ENCODE results near the gene SMC2. TPM values are rescaled to one million over a fixed set of nuclear protein-coding genes. Genes with fewer than 3 reads are reported as not detected.

SMC2 gene
- total and polyA plus RNA-seq, 10 of the 15 experiments (the other 5 are each of a cell fraction or from before 2014, with no cell fraction given), result 22.9 to 116 (median 50.0) TPM

GRCh38 chr9:104121022-104121421 lies 26.9 kb downstream of the SMC2 start:
- no peak for DNase-seq (ENCODE audit: low read depth, low spot score)
- H3K36me3 ChIP-seq (ENCODE audit: control insufficient read depth in 2 of 2, insufficient read depth in 2 of 2, low read length in 1 of 2), result peaks cover 2 to 9% of the 10 kb centered on the region in 2 experiments; a peak in 2 of 4 replicates
- H3K4me1 ChIP-seq (ENCODE audit: control insufficient read depth, insufficient read depth, low read length), result no peaks in the 10 kb centered on the region
- no peak overlapping the region for H3K4me3 ChIP-seq
- FAIRE-seq, result no peak
- ATAC-seq, result no peak
- TF ChIP-seq NR2C2 (IDR thresholded peaks at IDR 0.05; ENCODE audit: borderline replicate concordance, control insufficient read depth, insufficient read length, low read depth), result no peak
- TF ChIP-seq POLR2A (IDR thresholded peaks at IDR 0.05; ENCODE audit: low read depth, low read length), result no peak
- TF ChIP-seq POLR2AphosphoS2 (IDR thresholded peaks at IDR 0.05; ENCODE audit: low read depth, low read length), result no peak
- no peak for TF ChIP-seq NFYB (IDR thresholded peaks at IDR 0.05; ENCODE audit: insufficient read depth, low read depth, low read length)
- no peak for TF ChIP-seq ZNF24 (IDR thresholded peaks at IDR 0.05)
- no peak for TF ChIP-seq RAD21 (IDR thresholded peaks at IDR 0.05; ENCODE audit: insufficient read depth, low read depth, low read length)
- TF ChIP-seq MXI1 (IDR thresholded peaks at IDR 0.05; ENCODE audit: low read depth, low read length), result no peak
- no peak for TF ChIP-seq GATAD2B (conservative IDR thresholded peaks at IDR 0.05; ENCODE audit: low read depth)
- TF ChIP-seq, protein P1, sequence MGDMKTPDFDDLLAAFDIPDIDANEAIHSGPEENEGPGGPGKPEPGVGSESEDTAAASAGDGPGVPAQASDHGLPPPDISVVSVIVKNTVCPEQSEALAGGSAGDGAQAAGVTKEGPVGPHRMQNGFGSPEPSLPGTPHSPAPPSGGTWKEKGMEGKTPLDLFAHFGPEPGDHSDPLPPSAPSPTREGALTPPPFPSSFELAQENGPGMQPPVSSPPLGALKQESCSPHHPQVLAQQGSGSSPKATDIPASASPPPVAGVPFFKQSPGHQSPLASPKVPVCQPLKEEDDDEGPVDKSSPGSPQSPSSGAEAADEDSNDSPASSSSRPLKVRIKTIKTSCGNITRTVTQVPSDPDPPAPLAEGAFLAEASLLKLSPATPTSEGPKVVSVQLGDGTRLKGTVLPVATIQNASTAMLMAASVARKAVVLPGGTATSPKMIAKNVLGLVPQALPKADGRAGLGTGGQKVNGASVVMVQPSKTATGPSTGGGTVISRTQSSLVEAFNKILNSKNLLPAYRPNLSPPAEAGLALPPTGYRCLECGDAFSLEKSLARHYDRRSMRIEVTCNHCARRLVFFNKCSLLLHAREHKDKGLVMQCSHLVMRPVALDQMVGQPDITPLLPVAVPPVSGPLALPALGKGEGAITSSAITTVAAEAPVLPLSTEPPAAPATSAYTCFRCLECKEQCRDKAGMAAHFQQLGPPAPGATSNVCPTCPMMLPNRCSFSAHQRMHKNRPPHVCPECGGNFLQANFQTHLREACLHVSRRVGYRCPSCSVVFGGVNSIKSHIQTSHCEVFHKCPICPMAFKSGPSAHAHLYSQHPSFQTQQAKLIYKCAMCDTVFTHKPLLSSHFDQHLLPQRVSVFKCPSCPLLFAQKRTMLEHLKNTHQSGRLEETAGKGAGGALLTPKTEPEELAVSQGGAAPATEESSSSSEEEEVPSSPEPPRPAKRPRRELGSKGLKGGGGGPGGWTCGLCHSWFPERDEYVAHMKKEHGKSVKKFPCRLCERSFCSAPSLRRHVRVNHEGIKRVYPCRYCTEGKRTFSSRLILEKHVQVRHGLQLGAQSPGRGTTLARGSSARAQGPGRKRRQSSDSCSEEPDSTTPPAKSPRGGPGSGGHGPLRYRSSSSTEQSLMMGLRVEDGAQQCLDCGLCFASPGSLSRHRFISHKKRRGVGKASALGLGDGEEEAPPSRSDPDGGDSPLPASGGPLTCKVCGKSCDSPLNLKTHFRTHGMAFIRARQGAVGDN (IDR thresholded peaks at IDR 0.05), result no peak
- TF ChIP-seq TCF12 (IDR thresholded peaks at IDR 0.05; ENCODE audit: low read depth, low read length), result no peak
- TF ChIP-seq STAT3 (IDR thresholded peaks at IDR 0.05; ENCODE audit: low read depth, low read length), result no peak
- no peak for TF ChIP-seq NRF1 (conservative IDR thresholded peaks at IDR 0.05; ENCODE audit: low read depth, low read length)
- no peak for TF ChIP-seq SIN3A (IDR thresholded peaks at IDR 0.05; ENCODE audit: low read depth, low read length)
- TF ChIP-seq, protein P2, sequence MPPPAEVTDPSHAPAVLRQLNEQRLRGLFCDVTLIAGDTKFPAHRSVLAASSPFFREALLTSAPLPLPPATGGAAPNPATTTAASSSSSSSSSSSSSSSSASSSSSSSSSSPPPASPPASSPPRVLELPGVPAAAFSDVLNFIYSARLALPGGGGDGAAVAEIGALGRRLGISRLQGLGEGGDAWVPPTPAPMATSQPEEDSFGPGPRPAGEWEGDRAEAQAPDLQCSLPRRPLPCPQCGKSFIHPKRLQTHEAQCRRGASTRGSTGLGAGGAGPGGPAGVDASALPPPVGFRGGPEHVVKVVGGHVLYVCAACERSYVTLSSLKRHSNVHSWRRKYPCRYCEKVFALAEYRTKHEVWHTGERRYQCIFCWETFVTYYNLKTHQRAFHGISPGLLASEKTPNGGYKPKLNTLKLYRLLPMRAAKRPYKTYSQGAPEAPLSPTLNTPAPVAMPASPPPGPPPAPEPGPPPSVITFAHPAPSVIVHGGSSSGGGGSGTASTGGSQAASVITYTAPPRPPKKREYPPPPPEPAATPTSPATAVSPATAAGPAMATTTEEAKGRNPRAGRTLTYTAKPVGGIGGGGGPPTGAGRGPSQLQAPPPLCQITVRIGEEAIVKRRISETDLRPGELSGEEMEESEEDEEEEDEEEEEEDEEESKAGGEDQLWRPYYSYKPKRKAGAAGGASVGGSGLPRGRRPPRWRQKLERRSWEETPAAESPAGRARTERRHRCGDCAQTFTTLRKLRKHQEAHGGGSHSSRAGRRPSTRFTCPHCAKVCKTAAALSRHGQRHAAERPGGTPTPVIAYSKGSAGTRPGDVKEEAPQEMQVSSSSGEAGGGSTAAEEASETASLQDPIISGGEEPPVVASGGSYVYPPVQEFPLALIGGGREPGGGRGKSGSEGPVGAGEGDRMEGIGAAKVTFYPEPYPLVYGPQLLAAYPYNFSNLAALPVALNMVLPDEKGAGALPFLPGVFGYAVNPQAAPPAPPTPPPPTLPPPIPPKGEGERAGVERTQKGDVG (CRISPR knock-in tag; IDR thresholded peaks at IDR 0.05), result no peak
- TF ChIP-seq, protein P3, sequence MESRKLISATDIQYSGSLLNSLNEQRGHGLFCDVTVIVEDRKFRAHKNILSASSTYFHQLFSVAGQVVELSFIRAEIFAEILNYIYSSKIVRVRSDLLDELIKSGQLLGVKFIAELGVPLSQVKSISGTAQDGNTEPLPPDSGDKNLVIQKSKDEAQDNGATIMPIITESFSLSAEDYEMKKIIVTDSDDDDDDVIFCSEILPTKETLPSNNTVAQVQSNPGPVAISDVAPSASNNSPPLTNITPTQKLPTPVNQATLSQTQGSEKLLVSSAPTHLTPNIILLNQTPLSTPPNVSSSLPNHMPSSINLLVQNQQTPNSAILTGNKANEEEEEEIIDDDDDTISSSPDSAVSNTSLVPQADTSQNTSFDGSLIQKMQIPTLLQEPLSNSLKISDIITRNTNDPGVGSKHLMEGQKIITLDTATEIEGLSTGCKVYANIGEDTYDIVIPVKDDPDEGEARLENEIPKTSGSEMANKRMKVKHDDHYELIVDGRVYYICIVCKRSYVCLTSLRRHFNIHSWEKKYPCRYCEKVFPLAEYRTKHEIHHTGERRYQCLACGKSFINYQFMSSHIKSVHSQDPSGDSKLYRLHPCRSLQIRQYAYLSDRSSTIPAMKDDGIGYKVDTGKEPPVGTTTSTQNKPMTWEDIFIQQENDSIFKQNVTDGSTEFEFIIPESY (IDR thresholded peaks at IDR 0.05), result no peak
- no peak for TF ChIP-seq CBX3 (IDR thresholded peaks at IDR 0.05; ENCODE audit: borderline replicate concordance, low read depth)
- no peak for TF ChIP-seq RBBP5 (conservative IDR thresholded peaks at IDR 0.05)
- in situ Hi-C loops (cut with MboI) (no loop called here), intact Hi-C loops (cut with micrococcal nuclease; ENCODE audit: unreplicated experiment) (no loop called here)
- H2AFZ ChIP-seq (ENCODE audit: control insufficient read depth, low read depth, low read length), result no peak overlapping the region
- H3K79me2 ChIP-seq (ENCODE audit: control insufficient read depth, insufficient read depth, low read length), result no peaks in the 10 kb centered on the region
- H3K27ac ChIP-seq (ENCODE audit: control insufficient read depth, insufficient read depth), result no peak overlapping the region
- no peaks in the 10 kb centered on the region for H3K27me3 ChIP-seq (replicated peaks in 1 of 2; ENCODE audit: control insufficient read depth in 2 of 2, insufficient read depth in 2 of 2, low read length in 1 of 2)
- SMC1A ChIA-PET (ENCODE audit: uncharacterized antibody, unreplicated experiment), result interaction anchor here (0.7 to 3.3 kb wide), 3 partner anchors 10 to 94 kb away, joined by 3 to 11 read pairs (median 4); partner anchors contain the start of gene SMC2
- no peaks in the 10 kb centered on the region for H3K9me3 ChIP-seq (replicated peaks; ENCODE audit: control insufficient read depth, insufficient read depth, low read length)
- H4K20me1 ChIP-seq (ENCODE audit: control insufficient read depth, insufficient read depth), result no peaks in the 10 kb centered on the region
- RAD21 ChIA-PET (ENCODE audit: unreplicated experiment), result no interaction called here
- no peak overlapping the region for H3K9ac ChIP-seq (ENCODE audit: control insufficient read depth, insufficient read depth, low read length)
- BruUV-seq (replicated peaks), result no TSS peak
- WGBS (ENCODE audit: insufficient coverage, insufficient replicate concordance, low lambda C conversion rate, missing lambda C conversion rate), result 96% methylated on average over 5 of the region's 5 CpGs
- CTCF ChIA-PET, result interaction anchor here (1.0 kb wide), 1 partner anchor 28 kb away, joined by 3 read pairs; no protein-coding TSS in a partner anchor
- H3K4me2 ChIP-seq (ENCODE audit: control insufficient read depth, insufficient read depth), result no peak overlapping the region
- POLR2A ChIA-PET, result no interaction called here

Data from GM12878 (cell line).